Right ventricle myocardium superior (tissue), 1 donor: ENCODE data around the gene NUDT13. TPM values are rescaled to one million over a fixed set of nuclear protein-coding genes. Genes with fewer than 3 reads are reported as not detected.
"Not testable (repeated sequence)": the region's sequence is repeated elsewhere in the genome, so short reads cannot be mapped to it uniquely, and the experiment has no call there.

Experiments
- ATAC-seq: fragments of 200-7000 bp; cut with Tn5 transposase; one replicate; pipeline ENCODE4 v1.9.1; 2020; ENCODE audit warnings: mild to moderate bottlenecking; ENCODE audit not compliant: poor library complexity
- DNase-seq: peaks from one replicate; pipeline ENCODE4 v3.0.0-alpha.2; 2020
- intact Hi-C: fragments of 100-400 bp; cut with DNase I; formaldehyde crosslinking; loops from one replicate; pipeline ENCODE4 v1.11.2; 2022
- total RNA-seq: library from RNA; stranded (reverse); fragmentation: NEBNext Ultra II Directional; extraction: Animal tissue kit (Norgen Biotek cat#: 25700); gene quantifications from one replicate; pipeline ENCODE4 v1.2.1, GENCODE V29; 2021
- donor health status: DM: no; HTN: yes; CAD: no; lungs with severe emphysema.

The NUDT13 gene
- total RNA-seq, 1 donor from 2014 or later: 4.1 TPM

DNA sequence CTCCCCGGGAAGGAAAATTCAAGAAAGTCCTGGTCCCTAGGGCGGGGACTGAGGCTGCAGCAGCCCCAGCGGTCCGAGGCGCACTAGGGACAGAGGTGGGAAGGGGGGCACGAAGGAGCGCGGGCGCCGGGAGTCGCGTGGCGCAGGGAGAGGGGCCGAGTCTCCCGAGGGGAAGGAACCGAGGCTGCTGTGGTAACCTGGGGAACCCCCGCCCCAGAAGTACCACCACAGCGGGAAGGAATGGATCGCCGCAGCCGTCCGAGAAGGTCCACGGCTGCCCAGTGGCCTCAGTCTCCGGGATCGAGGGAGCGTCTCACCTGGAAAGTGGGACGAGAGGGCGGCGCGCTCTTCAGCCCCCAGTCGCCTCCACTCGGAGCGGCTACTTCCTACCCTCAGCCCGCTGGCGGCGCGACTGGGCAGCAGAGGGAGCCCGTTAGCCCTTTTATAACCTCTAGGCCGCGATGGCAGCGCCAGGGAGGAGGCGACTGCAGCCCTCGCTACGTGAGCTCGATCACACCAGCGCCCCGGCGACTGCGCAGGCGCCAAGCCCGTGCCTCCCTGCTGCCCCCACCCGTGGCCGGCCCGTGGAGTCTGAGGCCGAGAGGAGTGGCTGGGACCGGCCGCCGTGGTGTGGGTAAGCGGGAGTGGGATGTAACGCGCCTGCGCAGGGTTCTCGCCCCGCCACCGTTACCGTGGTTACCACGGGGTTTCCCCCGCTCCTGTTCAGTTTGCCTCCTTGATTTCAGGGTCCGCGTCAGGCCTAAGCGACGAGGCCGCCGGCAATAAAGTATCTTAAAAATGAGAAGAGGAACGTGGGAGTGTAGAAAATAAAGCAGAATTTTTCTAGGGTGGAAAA is 13.6 kb upstream of the NUDT13 start, which contains the start of gene P4HA1:
P4HA1 (minus strand) TSS at position 418 of the 856 bp plus-strand sequence. CDS start 21,983 bp downstream, outside the sequence.
- DNase-seq: peak; percentile 100
- ATAC-seq: peak; percentile 97
- intact Hi-C loops: loop anchor here (5.0 kb wide), 1 partner anchor 66 kb away; no protein-coding TSS in a partner anchor

DNA sequence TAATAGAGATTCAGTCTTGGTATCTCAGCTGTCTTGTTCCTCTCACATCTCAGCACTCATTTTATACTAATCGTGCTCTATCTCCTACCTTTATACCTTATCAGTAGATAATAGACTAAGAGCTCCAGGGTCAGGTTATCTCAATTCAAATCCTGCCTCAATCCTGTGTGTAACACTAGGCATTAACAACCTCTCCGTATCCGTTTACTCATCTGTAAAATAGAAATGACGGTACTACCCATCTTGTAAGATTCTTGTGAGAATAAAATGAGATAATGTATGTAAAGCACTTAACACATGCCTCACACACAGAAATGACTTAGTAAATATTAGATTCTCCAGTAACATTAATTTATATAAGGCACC is 13.0 kb upstream of the NUDT13 start:
- intact Hi-C loops: loop anchor here (5.0 kb wide), 1 partner anchor 65 kb away; no protein-coding TSS in a partner anchor
- DNase-seq: no peak
- no peak for ATAC-seq

- no peak for DNase-seq
- intact Hi-C loops: loop anchor here (5.0 kb wide), 1 partner anchor 63 kb away; no protein-coding TSS in a partner anchor
- no peak for ATAC-seq
Measured at GRCh38 chr10:73099141-73099540, 11.1 kb upstream of the NUDT13 start.

DNA sequence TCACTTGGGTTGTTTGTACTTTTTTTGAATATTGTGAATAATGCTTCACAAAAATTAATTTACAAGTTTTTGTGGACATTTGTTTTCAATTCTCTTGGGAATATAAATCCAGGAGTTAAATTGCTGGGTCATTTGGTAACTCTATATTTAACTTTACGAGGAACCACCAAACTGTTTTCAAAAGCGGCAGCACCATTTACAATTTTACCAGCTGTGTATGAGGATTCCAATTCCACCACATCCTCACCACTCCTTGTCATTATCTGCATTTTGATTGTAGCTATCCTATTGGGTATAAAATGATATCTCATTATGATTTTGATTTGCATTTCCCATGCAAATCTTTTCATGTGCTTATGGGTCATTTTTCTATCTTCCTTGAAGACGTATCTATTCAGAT is 4.0 kb upstream of the NUDT13 start:
- intact Hi-C loops: no loop called here
- ATAC-seq: no peak

DNA sequence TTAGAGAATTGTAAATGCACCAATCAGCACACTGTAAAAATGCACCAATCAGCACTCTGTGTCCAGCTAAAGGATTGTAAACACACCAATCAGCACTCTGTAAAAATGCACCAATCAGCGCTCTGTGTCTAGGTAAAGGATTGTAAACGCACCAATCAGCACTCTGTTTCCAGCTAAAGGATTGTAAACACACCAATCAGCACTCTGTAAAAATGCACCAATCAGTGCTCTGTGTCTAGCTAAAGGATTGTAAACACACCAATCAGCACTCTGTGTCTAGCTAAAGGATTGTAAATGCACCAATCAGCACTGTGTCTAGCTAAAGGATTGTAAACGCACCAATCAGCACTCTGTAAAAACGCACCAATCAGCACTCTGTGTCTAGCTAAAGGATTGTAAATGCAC is 1.0 kb upstream of the NUDT13 start:
- intact Hi-C loops, ATAC-seq, DNase-seq: not testable (repeated sequence)

More for the DNA sequence above, 4.0 kb upstream of the NUDT13 start:
- DNase-seq: no peak

DNA sequence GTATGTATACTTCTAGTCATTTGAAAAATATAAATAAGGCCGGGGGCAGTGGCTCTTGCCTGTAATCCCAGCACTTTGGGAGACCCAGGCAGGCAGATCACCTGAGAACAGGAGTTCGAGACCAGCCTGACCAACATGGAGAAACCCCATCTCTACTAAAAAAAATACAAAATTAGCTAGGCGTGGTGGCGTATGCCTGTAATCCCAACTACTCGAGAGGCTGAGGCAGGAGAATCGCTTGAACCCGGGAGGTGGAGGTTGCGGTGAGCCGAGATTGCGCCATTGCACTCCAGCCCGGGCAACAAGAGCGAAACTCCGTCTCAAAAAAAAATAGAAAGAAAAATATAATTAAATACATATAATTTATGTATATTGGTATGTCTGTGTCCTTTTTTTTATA is 1.8 kb downstream of the NUDT13 start:
- intact Hi-C loops, ATAC-seq, DNase-seq: not testable (repeated sequence)

DNA sequence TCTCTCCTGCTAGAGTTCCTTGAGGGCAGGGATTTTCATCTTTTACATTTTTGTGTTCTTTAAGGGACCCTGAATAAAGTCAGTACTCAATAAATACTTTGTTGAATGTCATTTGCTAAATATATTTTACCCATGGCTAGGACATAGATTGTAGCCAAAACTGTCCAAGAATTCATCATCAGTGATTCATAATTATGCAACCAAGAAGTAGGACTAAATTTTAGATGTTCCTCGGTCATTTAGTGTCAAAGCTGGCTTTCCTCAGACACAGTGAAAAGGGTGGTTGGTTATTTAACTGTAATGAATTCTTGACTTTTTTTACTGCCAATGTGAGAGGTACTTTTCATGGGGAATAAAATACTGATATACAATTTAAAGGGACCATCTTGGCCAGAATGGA is 3.3 kb downstream of the NUDT13 start:
- intact Hi-C loops: no loop called here
- ATAC-seq: no peak

DNA sequence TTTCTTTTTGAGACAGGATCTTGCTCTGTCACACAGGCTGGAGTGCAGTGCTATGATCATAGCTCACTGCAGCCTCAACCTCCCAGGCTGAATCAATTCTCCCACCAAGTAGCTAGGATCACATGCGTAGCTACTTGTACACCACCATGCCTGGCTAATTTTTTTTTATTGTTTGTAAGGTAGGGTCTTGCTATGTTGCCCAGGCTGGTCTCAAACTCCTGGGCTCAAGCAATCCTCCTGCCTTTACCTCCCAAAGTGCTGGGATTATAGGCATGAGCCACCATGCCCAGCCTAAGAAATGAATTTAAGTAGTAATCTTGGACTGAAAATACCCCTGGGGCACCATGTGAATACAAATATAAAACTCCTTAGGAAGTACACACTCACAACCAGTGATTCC is 5.8 kb downstream of the NUDT13 start:
- ATAC-seq: no peak
- DNase-seq: no peak
- intact Hi-C loops: no loop called here

More for the DNA sequence above, 3.3 kb downstream of the NUDT13 start:
- DNase-seq: no peak

- no peak for DNase-seq
- intact Hi-C loops: no loop called here
- peak; percentile 79 for ATAC-seq
Measured at GRCh38 chr10:73117976-73118743, 7.9 kb downstream of the NUDT13 start.

DNA sequence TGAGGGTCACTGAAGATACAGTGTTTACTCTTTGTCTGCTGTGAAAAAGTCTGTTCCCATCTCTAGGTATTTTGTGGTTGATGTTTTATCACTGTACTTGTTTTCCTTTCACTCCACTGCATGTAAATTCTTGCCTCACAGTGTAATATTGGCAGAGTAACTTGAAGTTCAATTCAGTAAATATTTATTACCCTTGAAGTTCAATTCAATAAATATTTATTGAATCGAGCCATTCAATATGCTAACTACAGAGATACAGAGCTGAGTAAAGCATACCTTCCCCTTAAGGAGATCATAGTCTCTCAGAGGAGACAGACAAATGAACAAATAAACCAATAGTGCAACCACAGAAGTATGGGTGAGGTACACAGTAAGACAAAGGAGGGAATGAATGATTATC is 9.2 kb downstream of the NUDT13 start:
- ATAC-seq: no peak
- intact Hi-C loops: no loop called here
- no peak for DNase-seq

GRCh38 chr10:73119952-73120351 is 9.7 kb downstream of the NUDT13 start:
- no peak for ATAC-seq
- intact Hi-C loops: no loop called here
- no peak for DNase-seq

- DNase-seq (no peak), ATAC-seq (no peak)
- intact Hi-C loops: no loop called here
Measured at GRCh38 chr10:73126343-73126742, 16.1 kb downstream of the NUDT13 start.

- no peak for ATAC-seq
- intact Hi-C loops: no loop called here
- DNase-seq: no peak
Measured at GRCh38 chr10:73131301-73131700, 21.0 kb downstream of the NUDT13 start.

DNA sequence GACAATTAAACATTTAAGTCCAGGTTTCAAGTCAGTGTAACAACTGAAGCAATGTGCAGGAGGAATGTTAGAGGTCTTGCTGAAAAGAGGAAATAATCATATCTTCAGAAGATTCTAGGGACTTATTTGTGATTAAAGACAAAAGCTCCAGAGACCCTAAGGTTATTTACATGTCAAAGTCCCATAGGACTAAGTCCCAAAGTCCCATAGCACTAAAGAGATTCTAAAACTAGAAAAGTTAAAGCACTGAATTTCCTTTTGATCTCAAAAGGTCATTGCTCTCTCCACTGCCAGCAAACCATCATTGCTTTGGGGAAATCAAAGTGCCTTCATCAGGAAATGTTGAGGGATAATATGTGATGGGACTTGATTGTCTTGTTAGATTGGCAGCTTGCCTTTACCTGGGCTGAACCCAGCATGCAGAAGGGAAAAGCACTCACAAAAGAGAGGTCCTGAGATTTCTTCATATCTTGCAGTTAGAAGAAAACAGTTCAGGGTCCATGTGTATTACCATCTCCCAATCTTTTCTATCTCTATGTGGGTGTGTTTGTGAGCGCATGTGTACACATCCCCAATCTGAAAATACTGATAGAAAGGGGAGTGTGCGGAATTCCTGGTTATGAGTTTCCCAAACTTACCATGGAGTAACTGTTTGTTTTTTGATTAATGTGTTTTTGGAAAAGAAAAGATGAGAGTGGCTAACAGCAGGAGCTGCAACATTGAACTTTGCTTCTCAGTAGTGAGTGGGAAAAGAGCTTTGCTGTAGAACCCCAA is 21.8 kb downstream of the NUDT13 start:
- intact Hi-C loops: no loop called here
- ATAC-seq: no peak
- DNase-seq: no peak

GRCh38 chr10:73134727-73135126 is 24.5 kb downstream of the NUDT13 start:
- ATAC-seq (no peak), DNase-seq (no peak)
- intact Hi-C loops: no loop called here

DNA sequence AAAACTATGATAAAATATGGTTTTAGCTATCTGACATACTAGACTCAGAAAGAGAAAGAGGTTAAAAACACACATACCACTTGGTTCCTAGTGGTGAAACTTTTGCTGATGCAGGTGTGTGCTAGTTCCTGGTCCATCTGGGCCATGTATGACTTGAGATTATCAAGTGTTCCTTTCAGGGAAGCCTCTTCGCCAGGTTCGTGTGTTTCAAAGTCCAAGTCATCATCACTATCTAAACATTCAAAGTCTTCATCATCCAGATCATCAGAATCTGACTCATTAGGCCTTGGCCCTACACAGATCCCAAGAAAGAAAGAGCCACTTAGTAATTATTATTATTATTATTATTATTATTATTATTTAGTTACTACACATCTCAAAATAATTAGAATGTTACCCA is 26.4 kb downstream of the NUDT13 start:
- intact Hi-C loops: no loop called here
- ATAC-seq: no peak
- no peak for DNase-seq

GRCh38 chr10:73139251-73139650 is 29.0 kb downstream of the NUDT13 start:
- intact Hi-C loops: no loop called here
- DNase-seq: no peak
- no peak for ATAC-seq

DNA sequence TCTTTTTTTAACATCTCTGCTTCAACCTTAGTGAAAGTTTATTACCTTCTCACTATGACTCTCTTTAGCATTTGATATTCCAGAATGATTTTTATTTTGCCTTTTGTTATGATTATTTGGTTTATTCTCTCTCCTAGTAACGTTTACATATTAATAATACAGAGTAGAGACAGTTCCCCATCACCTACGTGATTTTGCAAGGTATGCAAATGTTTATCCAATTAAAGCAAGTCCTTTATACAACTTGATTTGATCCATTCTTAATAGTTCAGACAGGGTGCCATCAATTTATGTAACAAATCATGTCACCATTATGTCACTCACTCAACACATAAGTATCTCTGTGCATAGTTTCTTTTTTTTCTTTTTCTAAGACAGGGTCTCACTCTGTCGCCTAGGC is 31.3 kb downstream of the NUDT13 start:
- DNase-seq (no peak), ATAC-seq (no peak)
- intact Hi-C loops: loop anchor here (10.0 kb wide), 1 partner anchor 107 kb away; no protein-coding TSS in a partner anchor
